ENCODE measurements around the gene EYA3. TPM values are rescaled to one million over a fixed set of nuclear protein-coding genes. Genes with fewer than 3 reads are reported as not detected.

Gene EYA3
- total RNA-seq, 1 donor from 2014 or later, result 28.1 TPM

DNA sequence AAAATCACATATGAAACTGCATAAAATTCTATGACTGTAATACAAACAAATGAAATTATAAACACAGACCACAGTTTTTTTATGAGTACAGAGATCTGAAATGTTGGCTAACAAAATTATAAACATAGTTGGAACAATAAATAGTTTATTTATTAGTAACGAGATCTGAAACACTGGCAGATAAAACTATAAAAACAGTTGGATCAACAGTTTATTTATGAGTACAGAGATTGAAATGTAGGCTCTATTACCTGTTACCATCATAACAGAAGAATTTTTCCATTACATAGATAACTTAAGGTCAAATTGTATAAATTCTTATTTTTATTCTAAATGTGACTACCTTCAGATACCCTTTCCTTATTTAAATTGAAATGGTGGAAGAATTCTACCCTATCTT, 14.5 kb downstream of the EYA3 start:
- intact Hi-C loops (cut with micrococcal nuclease), result no loop called here

DNA sequence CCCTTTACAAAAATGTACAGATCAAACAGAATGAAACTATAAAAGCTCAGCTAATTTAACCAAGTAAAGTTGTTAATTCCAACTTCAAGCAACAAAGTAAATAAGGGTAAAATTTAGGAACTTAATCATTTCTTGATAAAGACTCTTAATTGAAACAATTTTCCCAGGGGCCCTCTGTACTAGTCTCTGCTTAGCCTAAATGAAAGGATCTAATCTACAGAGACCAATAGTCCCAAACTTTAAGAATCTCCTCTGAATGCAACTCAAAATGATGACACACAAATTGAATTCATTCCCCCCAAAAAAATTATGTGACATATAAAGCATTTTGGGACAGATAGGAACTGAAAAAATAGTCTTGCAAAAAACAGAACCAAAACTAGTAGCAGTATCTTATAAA, 16.6 kb downstream of the EYA3 start:
- intact Hi-C loops (cut with micrococcal nuclease), result no loop called here

DNA sequence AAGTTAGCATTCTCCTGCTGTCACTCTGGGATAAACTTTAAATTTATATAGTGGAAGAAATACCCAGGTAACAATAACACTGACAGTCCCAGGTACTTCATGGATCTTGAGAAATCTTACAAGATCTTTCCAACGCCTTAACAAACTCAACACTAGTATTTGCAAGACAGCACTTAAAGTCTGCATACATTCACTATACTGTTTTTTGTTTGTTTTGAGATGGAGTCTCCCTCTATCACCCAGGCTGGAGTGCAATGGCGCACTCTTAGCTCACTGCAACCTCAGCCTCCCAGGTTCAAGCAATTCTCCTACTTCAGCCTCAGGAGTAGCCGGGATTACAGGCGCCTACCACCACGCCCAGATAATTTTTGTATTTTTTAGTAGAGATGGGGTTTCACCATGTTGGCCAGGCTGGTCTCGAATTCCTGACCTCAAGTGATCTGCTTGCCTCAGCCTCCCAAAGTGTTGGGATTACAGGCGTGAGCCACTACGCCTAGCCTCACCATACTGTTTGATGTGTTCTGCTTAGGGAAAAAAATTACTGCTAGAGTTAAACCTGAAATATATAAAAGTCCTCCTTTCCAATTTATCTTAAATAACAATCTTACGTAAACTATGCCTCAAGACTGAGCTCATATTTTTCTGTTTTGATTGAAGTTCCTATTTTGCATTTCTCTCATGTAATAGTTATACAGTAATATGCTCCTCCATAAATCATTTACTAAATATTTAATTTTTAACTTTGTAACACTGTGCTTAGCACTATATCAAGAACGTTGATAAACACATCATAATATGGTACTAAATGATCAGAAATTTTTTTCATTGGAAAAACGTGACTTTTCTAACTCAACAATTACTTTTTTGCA, 17.5 kb downstream of the EYA3 start:
- intact Hi-C loops (cut with micrococcal nuclease), result no loop called here

DNA sequence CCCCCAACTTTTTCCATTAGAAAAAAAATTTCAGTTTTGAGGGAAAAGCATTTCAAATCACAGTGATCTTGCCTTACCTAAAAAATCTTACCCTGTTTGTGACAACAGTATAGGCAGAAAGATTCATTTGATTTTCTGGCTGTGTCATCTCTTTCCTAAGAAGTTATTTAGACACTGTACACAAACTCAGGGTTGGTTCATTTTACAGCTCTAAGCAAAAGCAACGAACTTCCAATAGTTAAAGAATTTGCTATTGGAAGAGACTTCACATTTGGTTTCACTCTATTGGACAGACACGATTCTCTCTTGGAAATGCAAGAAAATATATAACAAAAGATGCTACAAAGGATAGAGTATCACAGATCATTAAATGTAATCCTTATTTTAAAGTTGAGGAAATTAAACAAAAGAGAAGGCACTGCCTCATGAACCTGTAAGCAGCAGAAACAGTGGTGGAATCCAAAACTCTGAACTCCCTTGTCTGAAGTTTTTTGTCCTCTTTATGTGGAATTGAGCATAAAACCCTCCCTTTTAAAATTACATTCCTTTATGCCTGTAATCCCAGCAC, 20.8 kb downstream of the EYA3 start:
- intact Hi-C loops (cut with micrococcal nuclease), result no loop called here

DNA sequence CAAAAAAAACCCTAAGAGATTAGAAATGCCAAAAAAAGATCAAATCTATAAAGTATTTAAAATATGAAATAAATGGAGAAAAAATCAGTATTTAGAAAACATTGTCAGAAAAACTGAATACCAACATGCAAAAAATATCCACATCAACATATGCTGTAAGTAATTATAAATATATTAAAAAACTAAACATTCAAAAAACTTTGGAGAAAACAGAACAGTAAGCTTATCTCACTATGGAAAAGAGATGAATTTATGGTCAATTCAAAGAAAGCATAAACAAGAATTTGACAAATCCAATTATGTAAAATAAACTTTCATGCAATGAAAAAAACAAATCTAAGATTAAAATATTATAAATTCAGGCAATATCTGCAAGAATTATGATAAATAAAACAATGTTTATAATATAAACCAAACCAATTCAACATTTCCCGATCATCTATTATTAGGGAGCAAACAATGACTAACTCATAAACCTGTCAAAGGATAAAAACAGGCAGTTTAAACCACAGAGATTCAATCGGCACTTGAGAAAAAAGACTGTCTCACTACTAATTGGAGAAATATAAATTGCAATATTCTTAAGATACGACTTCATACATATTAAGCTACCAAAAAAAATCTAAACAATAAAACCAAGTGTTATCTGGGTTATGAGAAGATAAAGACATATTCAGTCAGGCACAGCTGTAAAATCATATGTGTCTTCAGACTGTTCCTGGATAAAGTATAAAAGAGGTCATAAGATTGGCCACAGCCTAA, 21.8 kb downstream of the EYA3 start:
- intact Hi-C loops (cut with micrococcal nuclease), result no loop called here

DNA sequence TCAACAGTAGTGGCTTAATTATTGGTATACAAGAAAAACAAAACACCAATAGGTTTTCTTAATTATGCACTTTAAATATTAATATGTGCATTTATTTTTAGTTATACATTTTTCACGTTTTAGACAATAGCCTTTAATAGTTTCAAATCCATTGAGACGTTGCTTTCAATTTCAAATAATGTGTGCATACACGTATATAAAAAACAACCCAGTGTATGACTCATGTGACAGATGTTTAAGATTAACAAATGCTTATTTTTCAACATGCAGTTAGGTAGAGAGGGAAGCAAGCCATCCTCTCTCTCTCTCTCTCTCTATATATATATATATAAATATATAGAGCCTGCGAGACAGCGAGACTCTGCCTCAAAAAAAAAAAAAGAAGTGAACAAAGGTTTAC, 24.3 kb downstream of the EYA3 start:
- intact Hi-C loops (cut with micrococcal nuclease), result no loop called here

DNA sequence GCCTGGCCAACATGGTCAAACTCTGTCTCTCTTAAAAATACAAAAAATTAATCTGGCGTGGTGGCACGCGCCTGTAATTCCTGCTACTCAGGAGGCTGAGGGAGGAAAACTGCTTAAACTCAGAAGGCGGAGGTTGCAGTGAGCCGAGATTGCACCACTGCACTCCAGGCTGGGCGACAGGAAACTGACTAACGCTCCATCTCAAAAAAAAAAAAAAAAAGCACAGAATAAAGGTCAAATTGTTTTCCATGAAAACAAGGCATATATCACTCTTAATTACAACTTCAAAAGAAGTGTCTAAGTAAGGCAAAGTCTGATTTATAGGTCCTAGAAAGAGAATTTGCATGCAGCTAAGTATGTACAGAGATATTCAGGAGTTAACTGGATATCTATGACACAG, 25.6 kb downstream of the EYA3 start:
- intact Hi-C loops (cut with micrococcal nuclease), result no loop called here

DNA sequence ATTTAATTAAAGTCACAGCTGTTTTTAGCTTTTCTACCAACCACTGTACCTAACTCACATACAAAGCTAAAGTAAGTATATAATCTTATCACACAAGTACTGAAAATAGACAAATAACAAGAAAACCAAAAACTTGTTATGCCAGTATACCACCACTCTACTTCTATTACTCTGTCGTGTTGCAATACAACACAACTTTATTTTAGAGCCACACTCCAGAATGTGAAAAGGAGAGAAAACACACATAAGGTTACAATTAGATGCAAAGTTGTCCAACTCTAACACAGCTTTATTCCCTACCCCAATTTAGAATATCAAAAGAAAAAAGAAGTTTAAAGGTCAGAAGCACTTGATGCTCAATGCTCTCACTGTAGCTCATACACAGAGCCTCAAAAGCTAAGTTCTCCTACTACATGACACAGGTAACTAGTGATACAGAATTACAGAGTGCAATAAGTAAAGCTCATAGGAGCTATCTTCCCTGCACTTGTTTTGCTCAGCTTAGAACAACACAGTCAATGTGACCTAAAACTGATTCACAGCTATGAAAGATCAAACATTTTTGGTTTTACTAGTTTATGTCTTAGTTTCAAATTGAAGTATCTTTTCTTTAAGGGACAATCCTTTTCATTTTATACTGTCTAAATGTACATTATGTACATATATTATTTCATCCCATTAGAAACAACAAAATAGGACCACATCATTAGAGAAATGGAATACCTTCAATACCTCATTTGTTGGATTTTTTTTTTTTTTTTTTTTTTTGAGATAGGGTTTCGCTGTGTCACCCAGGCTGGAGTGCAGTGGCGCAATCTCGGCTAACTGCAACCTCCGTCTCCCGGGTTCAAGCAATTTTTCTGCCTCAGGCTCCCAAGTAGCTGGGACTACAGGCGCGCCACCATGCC, 29.2 kb downstream of the EYA3 start:
- intact Hi-C loops (cut with micrococcal nuclease), result no loop called here

DNA sequence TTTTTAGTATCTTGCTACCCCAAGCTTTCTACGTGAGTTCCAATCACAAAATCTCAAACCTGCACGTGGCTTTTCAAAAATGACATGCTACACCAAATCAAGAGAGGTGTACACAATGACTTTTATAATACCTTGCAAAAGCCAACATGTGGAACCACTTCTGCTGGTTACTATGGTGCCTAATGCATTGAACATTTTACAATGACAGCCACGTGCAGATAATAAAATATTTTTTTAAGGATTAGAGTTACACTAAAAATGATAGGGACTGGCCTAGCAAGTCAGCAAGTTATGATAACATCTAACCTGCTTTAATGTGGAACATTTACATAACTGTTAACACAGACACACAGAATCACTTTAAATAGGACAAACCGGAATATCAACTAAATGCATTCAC, 30.2 kb downstream of the EYA3 start:
- intact Hi-C loops (cut with micrococcal nuclease), result no loop called here

DNA sequence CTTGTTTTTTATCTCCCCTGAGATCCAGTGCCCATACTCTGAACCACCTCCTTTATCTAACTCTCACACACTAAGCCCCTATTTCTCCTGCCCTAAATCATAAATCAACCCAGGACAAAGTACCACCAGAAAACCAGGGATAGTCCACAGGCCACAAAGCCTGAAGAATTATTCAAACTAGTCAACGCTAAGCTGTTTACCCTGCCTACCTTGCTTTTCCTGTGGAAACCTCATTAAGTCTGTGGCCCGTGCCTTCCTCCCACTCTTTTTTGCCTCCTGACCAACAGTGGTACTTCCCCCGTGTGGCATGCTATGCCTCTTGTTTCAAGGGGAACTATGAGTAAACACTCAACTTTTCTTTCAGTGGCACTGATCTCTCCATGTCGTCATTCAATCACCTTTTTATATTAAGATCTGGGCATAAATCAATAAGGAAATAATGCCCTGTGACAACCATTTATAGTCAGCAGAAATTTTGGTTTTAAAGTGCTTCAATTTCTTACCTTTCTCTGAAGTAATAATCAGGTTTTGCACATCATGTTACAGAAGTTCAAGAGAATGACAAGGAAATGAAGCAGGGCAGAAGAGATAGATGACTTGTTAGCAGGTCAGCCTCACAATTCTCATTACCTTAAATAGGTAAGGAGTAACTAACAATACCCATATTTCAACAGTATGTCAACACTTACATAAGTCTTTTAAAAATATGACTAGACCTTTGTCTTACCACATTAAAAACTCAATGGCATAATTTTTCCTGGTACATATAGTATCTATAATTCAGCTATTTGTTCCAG, 32.1 kb downstream of the EYA3 start:
- intact Hi-C loops (cut with micrococcal nuclease), result no loop called here

DNA sequence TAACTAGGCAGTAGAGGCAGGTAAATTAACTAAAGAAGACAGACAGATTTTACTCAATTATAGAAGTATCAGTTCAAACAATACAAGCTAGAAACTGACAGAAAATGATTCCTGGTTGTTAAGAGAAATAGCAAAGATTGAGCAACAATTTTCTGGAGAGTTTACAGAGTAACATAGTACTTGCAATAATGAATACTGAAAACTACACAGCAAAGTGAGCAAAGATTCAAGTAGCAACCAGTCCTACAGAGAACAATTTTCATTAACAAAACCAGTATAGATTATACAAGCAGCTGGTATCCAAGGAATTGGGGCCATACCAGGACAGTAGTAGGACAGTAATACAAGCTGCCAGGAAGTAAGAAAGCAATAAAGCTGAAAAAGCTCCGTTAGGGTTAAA, 37.6 kb downstream of the EYA3 start:
- intact Hi-C loops (cut with micrococcal nuclease), result no loop called here

DNA sequence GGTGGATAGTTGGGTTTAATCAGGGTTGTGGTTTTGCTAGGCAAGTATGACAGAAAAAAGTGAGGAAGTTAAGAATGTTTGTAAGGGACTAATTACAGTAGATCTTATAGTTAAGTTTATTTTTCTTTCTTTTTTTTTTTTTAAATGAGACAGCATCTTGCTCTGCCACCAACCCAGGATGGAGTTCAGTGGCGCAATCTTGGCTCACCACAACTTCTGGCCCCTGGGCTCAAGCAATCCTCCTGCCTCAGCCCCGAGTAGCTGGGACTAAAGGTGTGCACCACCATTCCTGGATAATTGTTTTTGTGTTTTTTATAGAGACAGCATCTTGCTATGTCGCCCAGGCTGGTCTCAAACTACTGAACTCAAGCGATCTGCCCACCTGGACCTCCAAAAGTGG, 41.7 kb downstream of the EYA3 start:
- intact Hi-C loops (cut with micrococcal nuclease), result no loop called here

DNA sequence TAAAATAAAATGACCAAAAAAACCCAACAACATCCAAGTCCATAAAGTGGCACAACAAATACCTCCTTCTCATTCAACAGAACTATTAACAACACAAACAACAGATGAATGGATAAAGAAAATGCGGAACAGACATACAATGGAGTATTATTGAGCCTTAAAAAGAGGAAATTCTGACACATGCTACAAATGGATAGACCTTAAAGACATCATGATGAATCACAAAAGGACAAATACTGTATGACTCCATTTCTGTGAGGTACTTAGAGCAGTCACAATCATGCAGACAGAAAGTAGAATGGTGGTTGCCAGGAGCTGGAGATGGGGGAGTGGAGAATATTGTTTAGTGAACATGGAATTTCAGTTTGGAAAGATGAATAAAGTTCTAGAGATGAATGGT, 42.6 kb downstream of the EYA3 start:
- intact Hi-C loops (cut with micrococcal nuclease), result no loop called here

DNA sequence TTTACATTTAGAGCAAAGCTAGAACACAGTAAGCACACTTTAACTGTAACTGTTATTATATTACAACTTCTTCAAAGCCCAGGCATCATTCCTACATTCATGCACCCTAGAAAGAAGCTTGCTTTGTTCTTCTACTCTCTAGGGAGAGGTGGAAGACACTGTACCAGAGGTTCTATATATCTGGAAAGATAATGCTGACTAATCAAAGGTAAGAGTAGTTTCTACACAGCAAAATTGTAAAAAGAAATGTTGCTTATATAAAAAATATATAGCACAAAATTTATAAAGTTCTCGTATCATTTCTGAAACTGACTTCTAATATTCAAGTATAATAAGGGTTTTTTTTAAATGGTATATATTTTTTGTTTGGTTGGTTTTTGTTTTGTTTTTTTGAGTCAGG, 44.0 kb downstream of the EYA3 start:
- intact Hi-C loops (cut with micrococcal nuclease), result no loop called here

DNA sequence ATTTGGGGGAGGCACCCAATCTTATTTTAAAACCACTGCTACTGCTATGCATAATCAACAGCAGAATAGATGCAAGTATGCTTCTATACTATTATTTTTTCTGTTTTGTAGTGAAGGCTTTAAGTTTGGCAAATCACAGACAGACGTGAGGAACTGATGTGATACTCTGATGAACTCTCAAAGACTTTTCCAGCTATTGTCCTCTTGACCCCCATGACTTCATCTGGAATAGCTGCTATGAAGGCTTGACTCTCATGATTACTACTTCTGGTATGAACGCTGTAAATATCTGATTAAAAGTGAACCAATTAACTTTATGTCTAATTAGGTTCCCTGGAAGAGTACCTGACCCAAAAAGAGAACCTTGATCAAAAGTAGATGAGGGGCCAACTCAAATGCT, 49.1 kb downstream of the EYA3 start:
- intact Hi-C loops (cut with micrococcal nuclease), result no loop called here

DNA sequence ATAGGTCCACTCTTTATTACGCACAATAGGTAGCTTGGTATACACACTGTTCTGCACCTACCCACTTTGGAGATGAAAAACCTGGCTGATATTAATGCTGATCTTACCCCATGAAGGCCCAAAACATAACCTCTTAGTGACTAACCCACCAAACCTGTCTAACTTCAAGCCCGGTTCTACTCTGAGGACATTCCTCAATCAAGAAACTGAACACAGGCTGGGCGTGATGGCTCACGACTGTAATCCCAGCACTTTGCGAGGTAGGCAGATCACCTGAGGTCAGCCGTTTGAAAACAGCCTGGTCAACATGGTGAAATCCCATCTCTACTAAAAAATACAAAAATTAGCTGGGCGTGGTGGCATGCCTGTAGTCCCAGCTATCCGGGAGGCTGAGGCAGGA, 50.5 kb downstream of the EYA3 start:
- intact Hi-C loops (cut with micrococcal nuclease), result no loop called here

DNA sequence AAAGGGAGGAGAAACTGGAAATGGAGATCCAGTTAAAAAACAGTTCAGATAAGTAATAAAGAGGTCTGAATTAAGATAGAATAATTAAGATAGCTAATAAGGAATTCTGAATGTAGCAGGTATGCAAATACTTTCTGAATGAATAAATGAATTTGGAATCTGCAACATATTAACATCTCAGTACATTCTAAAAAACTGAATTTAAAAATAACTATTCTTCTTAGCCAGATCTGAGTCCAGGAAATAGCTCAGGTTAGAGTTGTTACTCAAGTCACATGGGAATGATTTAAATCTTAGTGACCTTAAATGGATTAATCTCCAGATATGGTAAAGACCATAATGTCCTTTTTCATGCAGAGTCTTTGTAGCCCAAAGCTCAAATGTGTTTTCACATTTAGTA, 51.2 kb downstream of the EYA3 start:
- intact Hi-C loops (cut with micrococcal nuclease), result no loop called here

DNA sequence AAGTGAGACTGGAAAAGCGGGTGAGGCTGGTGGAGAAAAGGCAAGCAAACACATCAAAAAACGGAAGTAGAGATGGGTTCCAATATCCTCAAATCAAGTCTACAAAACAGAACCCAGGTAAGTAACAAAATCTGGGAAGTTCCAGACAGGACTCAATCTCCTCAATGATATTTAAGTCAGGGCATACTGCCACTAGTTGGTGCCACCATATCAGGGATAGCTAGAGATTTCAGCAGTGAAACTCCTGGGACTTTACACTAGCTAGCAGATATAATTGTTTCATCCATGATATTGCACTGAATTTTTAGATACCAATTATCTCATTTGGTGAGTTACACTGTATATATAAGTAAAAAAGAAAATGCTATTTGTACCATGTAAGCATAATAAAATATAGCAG, 52.0 kb downstream of the EYA3 start:
- intact Hi-C loops (cut with micrococcal nuclease), result no loop called here

DNA sequence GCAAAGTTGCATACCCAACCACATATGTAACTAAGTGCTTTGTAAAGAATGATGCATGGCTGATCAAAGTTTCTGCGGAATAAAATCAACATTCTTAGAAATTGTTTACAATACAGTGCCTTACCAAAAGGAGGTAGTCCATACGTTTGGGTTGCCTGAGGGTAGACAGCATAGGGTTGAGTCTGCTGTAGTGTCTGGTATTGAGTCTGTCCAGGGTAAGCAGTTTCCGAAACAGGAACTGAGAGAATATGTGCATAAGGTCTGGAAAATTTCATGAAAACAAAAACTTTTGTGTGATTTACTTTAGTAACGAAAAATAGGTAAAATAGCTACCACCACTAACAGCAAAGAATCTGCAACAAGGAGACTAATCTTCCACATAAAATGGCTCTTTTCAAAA, 53.0 kb downstream of the EYA3 start:
- intact Hi-C loops (cut with micrococcal nuclease), result no loop called here

DNA sequence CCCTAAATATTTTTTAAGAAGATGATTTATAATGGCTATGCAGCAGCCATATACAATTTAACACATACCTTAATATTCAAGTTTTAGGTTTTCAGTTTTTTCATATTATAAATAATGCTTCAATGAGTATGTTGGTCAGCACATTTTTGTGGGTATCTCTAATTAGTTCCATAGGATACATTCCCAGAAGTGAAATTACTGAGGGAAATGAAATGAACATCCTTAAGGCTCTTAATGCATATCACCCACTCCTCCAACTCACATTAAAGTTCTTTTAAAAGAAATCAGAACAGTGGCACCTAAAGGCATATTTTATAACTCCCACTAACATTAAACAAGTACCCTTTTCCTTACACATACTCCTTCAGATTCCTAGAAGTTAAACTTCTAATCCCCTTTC, 56.1 kb downstream of the EYA3 start:
- intact Hi-C loops (cut with micrococcal nuclease), result no loop called here

DNA sequence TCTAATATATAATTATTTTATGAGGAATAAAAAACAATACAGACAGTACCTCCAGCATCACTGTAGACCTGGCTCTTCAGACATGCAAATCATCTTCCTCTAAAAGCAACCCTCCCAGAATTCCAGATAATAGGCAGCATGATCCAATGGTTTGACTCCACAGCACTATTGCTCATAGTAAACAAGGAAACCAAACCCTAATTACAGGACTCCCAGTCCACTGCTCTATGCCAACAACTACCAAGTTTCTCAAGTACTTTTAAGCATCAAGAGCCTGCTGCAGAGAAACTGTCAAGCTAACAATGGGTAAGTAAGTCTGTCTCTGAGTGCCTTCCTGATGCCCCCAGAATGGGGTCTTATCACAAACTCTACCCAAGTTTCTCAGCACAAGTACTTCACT, 57.2 kb downstream of the EYA3 start:
- intact Hi-C loops (cut with micrococcal nuclease), result no loop called here
